GM19351 (cell line): ENCODE measurements around the gene AAMDC.
A peak's percentile ranks its signal among the peaks of the same experiment; 100 is the strongest.

ENCODE experiments used
- ATAC-seq: cut with Tn5 transposase; IDR thresholded peaks from one replicate; pipeline ENCODE4 v1.9.1; 2021; ENCODE audit warnings: mild to moderate bottlenecking, moderate library complexity; ENCODE audit not compliant: unreplicated experiment

Gene AAMDC

GRCh38 chr11:77820565-77821348, at the start of gene AAMDC, which contains the start of gene RSF1:
TSS of gene AAMDC (plus strand) at chr11:77821144. CDS start at chr11:77842497, 21,353 bp downstream.
TSS of gene RSF1 (minus strand) at chr11:77820722. CDS start at chr11:77820714, 8 bp downstream.
- peak; percentile 79 for ATAC-seq

DNA sequence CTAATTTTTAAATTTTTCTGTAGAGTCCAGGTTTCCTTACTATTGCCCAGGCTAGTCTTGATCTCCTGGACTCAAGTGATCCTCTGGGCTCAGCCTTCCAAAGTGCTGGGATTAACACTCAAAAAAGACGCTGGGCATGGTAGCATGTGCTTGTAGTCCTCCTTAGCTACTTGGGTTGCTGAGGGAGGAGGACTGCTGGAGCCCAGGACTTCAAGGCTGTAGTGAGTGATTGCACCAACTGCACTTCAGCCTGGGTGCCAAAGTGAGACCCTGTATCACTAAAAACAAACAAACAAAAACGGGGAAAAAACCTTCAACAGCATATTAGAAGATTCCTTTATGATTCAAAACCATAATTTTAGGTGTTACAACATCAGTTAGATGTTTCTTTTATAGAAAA, 45.0 kb upstream of the AAMDC start:
- ATAC-seq: no peak

GRCh38 chr11:77776455-77776854, 44.5 kb upstream of the AAMDC start:
- ATAC-seq: no peak

GRCh38 chr11:77778118-77778517, 42.8 kb upstream of the AAMDC start:
- ATAC-seq: no peak

GRCh38 chr11:77778549-77778948, 42.4 kb upstream of the AAMDC start:
- no peak for ATAC-seq

DNA sequence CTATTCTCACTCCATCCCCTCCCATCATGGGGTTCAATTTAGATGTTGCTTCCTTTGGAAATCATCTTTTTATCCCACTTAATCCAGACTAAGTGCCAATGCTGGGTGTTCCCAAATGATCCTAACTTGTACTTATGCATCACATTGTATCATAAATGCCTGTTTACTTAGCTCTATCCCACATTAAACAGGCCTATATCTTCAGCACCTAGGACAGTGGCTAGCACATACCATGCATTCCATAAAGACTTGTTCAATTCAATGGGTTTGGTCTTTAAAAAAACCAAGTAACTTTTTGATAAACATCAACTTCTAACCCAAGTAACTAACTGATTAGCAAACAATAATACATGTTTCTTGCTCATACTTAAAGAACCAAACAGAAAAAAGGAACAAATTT, 41.0 kb upstream of the AAMDC start:
- no peak for ATAC-seq

GRCh38 chr11:77783025-77783424, 37.9 kb upstream of the AAMDC start:
- ATAC-seq: no peak

DNA sequence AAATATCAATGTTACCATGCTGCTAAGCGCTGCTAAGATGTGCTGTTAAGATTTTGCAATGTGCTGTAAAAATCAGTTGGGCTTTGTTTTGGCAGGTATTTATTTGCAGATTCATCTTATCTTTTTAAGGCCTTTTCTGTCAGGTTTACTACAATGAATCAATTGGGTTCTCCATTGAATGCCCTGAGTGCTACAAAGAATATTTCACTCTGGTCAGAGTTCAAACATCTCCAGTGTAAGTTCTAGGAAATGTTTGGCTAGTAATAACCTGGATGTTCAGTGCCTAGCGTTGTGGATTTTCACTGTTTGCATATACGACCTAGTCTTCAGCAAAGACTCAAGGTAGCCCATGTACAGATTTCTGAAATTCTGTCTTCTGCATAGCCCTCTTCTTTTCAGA, 36.4 kb upstream of the AAMDC start:
- ATAC-seq: no peak

GRCh38 chr11:77789061-77789730, 31.7 kb upstream of the AAMDC start:
- no peak for ATAC-seq

GRCh38 chr11:77789731-77790476, 31.0 kb upstream of the AAMDC start:
- no peak for ATAC-seq

GRCh38 chr11:77791301-77791700, 29.6 kb upstream of the AAMDC start:
- ATAC-seq: no peak

DNA sequence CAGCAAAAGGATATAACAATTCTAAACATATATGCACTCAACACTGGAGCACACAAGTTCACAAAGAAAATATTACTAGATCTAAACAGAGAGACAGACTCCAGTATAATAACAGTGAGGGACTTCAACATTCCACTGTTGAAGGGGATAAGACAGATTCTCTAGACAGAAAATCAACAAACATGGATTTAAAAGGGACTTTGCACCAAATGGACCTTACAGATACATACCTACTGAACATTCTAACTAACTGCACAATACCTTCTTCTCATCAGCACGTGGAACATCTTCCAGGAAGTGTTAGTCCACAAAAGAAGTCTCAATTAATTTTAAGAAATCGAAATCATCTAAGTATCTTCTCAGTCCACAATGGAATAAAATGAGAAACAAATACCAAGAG, 27.0 kb upstream of the AAMDC start:
- ATAC-seq: no peak

DNA sequence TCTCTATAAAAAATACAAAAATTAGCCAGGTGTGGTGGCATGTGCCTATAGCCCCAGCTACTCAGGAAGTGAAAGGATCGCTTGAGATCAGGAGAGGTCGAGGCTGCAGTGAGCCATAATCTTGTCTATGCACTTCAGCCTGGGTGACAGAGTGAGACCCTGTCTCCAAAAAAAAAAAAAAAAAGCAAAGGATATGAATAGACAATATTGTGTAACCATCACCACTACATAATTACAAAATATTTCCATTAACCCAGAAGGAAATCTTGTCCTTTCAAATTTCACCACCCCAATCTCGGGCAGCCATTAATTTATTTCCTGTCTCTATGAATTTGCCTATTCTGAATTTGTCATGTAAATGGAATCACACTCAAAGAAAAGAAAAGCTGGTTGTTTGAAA, 21.6 kb upstream of the AAMDC start:
- no peak for ATAC-seq

GRCh38 chr11:77800449-77800848, 20.5 kb upstream of the AAMDC start:
- no peak for ATAC-seq

GRCh38 chr11:77801477-77801876, 19.5 kb upstream of the AAMDC start:
- ATAC-seq: no peak

GRCh38 chr11:77806415-77806814, 14.5 kb upstream of the AAMDC start:
- no peak for ATAC-seq

- no peak for ATAC-seq
These were observed 14.0 kb upstream of the AAMDC start for GRCh38 chr11:77806993-77807392.

DNA sequence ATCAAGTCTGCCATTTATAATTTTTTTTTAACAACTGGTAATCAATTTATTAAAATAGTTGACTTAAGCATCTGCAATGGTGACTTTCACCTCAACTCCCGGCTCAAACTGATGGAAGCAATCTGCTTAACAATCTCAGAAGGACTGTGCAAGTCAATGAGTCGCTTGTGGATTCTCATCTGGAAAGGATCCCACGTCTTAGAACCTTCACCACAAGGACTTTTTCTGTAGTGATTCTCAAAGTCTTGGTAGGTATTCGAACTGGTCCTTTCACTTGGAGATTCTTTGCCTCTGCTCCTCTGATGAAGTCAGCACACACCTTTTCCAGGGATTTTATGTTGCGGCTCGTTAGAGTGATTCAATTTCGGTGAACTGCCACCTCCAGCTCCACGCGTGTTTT, 7.7 kb upstream of the AAMDC start:
- no peak for ATAC-seq

DNA sequence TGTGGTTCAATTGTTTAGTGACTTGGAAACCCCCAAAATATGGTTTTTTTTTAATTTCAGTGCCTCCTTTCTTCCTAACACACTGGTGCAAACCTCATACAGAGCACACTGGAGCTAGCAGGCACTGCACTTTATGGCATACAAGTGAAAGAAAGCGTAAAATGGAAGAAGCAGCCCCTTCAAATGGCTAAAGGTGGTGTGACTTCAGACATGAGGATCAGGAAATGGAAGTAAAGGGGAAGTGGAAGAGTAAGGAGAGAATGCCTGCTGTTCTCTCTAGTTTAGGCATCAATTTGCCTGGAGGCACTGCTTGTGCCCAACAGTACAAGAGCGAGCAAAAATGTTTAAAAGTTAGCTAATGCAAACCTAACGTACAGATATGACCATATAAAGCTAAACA, 6.1 kb upstream of the AAMDC start:
- ATAC-seq: no peak

DNA sequence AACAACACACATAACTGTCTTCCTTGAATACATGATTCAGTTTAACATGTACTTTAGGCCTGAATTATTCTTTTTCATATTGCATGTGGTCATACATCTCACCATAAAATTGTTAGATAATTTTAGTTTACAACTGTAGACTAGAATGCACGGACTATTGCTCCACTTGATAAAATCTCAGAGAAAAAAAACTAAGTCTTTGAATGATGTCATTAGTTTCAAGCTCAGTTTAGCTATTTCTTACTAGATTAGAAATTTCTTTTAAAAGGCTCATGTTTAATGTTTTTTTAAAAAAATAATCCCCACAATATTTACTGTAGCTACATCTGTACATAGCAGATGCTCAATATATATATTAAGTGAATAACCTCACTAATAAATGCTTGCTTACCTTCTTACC, 5.5 kb upstream of the AAMDC start:
- no peak for ATAC-seq

DNA sequence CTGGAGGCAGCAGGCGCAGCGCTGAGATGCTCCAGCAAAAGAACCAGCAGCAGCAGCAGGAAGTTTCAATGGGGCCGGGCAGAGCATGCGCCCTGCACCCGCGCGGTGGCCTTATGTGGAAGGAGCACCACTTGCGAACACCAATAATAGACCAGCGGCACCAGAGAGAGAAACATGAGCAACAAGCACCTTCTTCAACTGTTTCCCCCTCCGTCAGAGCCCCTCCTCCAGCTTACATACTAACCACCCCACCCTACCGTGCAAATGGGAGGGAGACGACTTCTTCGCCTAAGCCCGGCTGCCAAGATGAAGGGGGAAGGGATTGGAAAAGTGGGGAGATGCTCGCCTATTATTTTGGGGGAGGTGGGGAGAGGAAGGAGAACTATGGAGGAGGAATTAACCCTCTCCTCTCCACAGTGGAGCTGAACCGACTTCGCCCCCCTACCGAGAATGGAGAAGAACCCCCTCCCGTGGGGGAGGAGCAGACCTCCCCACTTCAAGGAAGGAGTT, 1.5 kb upstream of the AAMDC start:
- peak; percentile 60 for ATAC-seq
